MG63 (cell line): ENCODE results near the gene PPP1R3C. TPM values are rescaled to one million over a fixed set of nuclear protein-coding genes. Genes with fewer than 3 reads are reported as not detected.

Experiments
- DNase-seq: peaks from one replicate; pipeline ENCODE4 v3.0.0-alpha.2; 2020
- H3K27me3 ChIP-seq: fragments of 250-450 bp; sonication (Bioruptor Pico); 2 replicates; pipeline ENCODE4 v1.5.1; 2020; ENCODE audit warnings: mild to moderate bottlenecking, moderate library complexity
- H3K36me3 ChIP-seq: fragments of 250-450 bp; sonication (Bioruptor Pico); 2 replicates; pipeline ENCODE4 v1.5.1; 2020; ENCODE audit warnings: mild to moderate bottlenecking, moderate library complexity
- H3K4me3 ChIP-seq: fragments of 250-450 bp; sonication (Bioruptor Pico); 2 replicates; pipeline ENCODE4 v1.5.1; 2020; ENCODE audit warnings: mild to moderate bottlenecking, moderate library complexity
- H3K9me3 ChIP-seq: fragments of 250-450 bp; sonication (Bioruptor Pico); 2 replicates; pipeline ENCODE4 v1.5.1; 2020; ENCODE audit warnings: mild to moderate bottlenecking, moderate library complexity
- total RNA-seq: library from RNA; depleted of rRNA; stranded (reverse); fragments of >200 nt; shearing (Covaris generic); gene quantifications from 2 replicates; pipeline ENCODE4 v1.2.3, GENCODE V29; 2014; ENCODE audit warnings: low replicate concordance

Gene PPP1R3C
- total RNA-seq, 1 experiment from 2014 or later = 16.0 TPM

GRCh38 chr10:91610919-91611318 lies 22.0 kb downstream of the PPP1R3C start:
- H3K4me3 ChIP-seq = no peak overlapping the region
- DNase-seq = no peak
- no peaks in the 10 kb centered on the region for H3K36me3 ChIP-seq
- no peaks in the 10 kb centered on the region for H3K27me3 ChIP-seq
- H3K9me3 ChIP-seq = peaks cover 9% of the 10 kb centered on the region

- Histone ChIP-seq H3K9me3 (peaks cover 14% of the 10 kb centered on the region), H3K36me3 (no peaks in the 10 kb centered on the region), H3K27me3 (no peaks in the 10 kb centered on the region), H3K4me3 (no peak overlapping the region)
- DNase-seq = no peak
Observed at GRCh38 chr10:91610444-91610843, 22.4 kb downstream of the PPP1R3C start.

GRCh38 chr10:91607646-91608403 lies 25.0 kb downstream of the PPP1R3C start:
- peaks cover 23% of the 10 kb centered on the region for H3K9me3 ChIP-seq
- no peak for DNase-seq

GRCh38 chr10:91605968-91606367 lies 26.9 kb downstream of the PPP1R3C start:
- Histone ChIP-seq H3K27me3 (no peaks in the 10 kb centered on the region), H3K4me3 (no peak overlapping the region), H3K36me3 (no peaks in the 10 kb centered on the region), H3K9me3 (peaks cover 26% of the 10 kb centered on the region)
- no peak for DNase-seq

More at GRCh38 chr10:91607646-91608403, 25.0 kb downstream of the PPP1R3C start:
- no peaks in the 10 kb centered on the region for H3K27me3 ChIP-seq
- no peaks in the 10 kb centered on the region for H3K36me3 ChIP-seq
- H3K4me3 ChIP-seq = no peak overlapping the region

- no peaks in the 10 kb centered on the region for H3K36me3 ChIP-seq
- no peak overlapping the region for H3K4me3 ChIP-seq
- no peak for DNase-seq
- peaks cover 26% of the 10 kb centered on the region for H3K9me3 ChIP-seq
- H3K27me3 ChIP-seq = no peaks in the 10 kb centered on the region
Observed at GRCh38 chr10:91604553-91605534, 28.0 kb downstream of the PPP1R3C start.

- Histone ChIP-seq H3K9me3 (peaks cover 26% of the 10 kb centered on the region), H3K27me3 (no peaks in the 10 kb centered on the region), H3K4me3 (no peak overlapping the region), H3K36me3 (no peaks in the 10 kb centered on the region)
- DNase-seq = no peak
Observed at GRCh38 chr10:91603931-91604331, 28.9 kb downstream of the PPP1R3C start.

GRCh38 chr10:91602868-91603568 lies 29.9 kb downstream of the PPP1R3C start:
- Histone ChIP-seq H3K9me3 (peaks cover 25% of the 10 kb centered on the region), H3K36me3 (no peaks in the 10 kb centered on the region), H3K4me3 (no peak overlapping the region), H3K27me3 (no peaks in the 10 kb centered on the region)
- no peak for DNase-seq

GRCh38 chr10:91602449-91602848 lies 30.4 kb downstream of the PPP1R3C start:
- no peaks in the 10 kb centered on the region for H3K27me3 ChIP-seq
- H3K36me3 ChIP-seq = no peaks in the 10 kb centered on the region
- no peak for DNase-seq
- peaks cover 23% of the 10 kb centered on the region for H3K9me3 ChIP-seq
- no peak overlapping the region for H3K4me3 ChIP-seq

- Histone ChIP-seq H3K9me3 (peaks cover 19% of the 10 kb centered on the region), H3K36me3 (no peaks in the 10 kb centered on the region), H3K27me3 (no peaks in the 10 kb centered on the region), H3K4me3 (no peak overlapping the region)
- DNase-seq = no peak
Observed at GRCh38 chr10:91601212-91601611, 31.7 kb downstream of the PPP1R3C start.

GRCh38 chr10:91598211-91598977 lies 34.5 kb downstream of the PPP1R3C start:
- H3K36me3 ChIP-seq = no peaks in the 10 kb centered on the region
- DNase-seq = no peak
- peaks cover 6% of the 10 kb centered on the region for H3K9me3 ChIP-seq
- no peaks in the 10 kb centered on the region for H3K27me3 ChIP-seq
- H3K4me3 ChIP-seq = no peak overlapping the region

GRCh38 chr10:91597197-91597881 lies 35.5 kb downstream of the PPP1R3C start:
- Histone ChIP-seq H3K36me3 (no peaks in the 10 kb centered on the region), H3K27me3 (no peaks in the 10 kb centered on the region), H3K9me3 (0 out of 2 replicates have a peak, but pooled peaks cover 3% of the 10 kb centered on the region), H3K4me3 (no peak overlapping the region)
- DNase-seq = no peak

GRCh38 chr10:91596825-91597196 lies 36.1 kb downstream of the PPP1R3C start:
- Histone ChIP-seq H3K36me3 (no peaks in the 10 kb centered on the region), H3K9me3 (no peaks in the 10 kb centered on the region), H3K27me3 (no peaks in the 10 kb centered on the region), H3K4me3 (no peak overlapping the region)
- no peak for DNase-seq

GRCh38 chr10:91593834-91594233 lies 39.0 kb downstream of the PPP1R3C start:
- Histone ChIP-seq H3K27me3 (no peaks in the 10 kb centered on the region), H3K36me3 (no peaks in the 10 kb centered on the region), H3K4me3 (no peak overlapping the region), H3K9me3 (no peaks in the 10 kb centered on the region)
- DNase-seq = no peak

- Histone ChIP-seq H3K27me3 (no peaks in the 10 kb centered on the region), H3K36me3 (no peaks in the 10 kb centered on the region), H3K9me3 (no peaks in the 10 kb centered on the region), H3K4me3 (no peak overlapping the region)
- no peak for DNase-seq
Observed at GRCh38 chr10:91593366-91593765, 39.5 kb downstream of the PPP1R3C start.

GRCh38 chr10:91592266-91592975 lies 40.5 kb downstream of the PPP1R3C start:
- Histone ChIP-seq H3K36me3 (no peaks in the 10 kb centered on the region), H3K27me3 (no peaks in the 10 kb centered on the region)
- DNase-seq = no peak

More at GRCh38 chr10:91592266-91592975, 40.5 kb downstream of the PPP1R3C start:
- Histone ChIP-seq H3K4me3 (no peak overlapping the region), H3K9me3 (no peaks in the 10 kb centered on the region)
